CD4-positive, alpha-beta T cell treated with Interleukin-15 for 1 hour (primary cell): Measurements from ENCODE around the gene RAB10.

Source experiments
- DNase-seq: peaks from one replicate; pipeline ENCODE4 v3.0.0-alpha.2; 2020

RAB10 gene

GRCh38 chr2:26184555-26185303 is 150.8 kb downstream of the RAB10 start:
- DNase-seq, result peak; percentile 87

- no peak for DNase-seq
These were observed 151.5 kb downstream of the RAB10 start for GRCh38 chr2:26185304-26185928.

GRCh38 chr2:26185954-26186770 is 152.3 kb downstream of the RAB10 start:
- DNase-seq, result no peak
